Neuronal stem cell (in vitro differentiated cells): ENCODE measurements around the gene TAS2R41.

Source experiments
- DNase-seq: peaks from one replicate; pipeline ENCODE4 v3.0.0-alpha.2; 2013; ENCODE audit warnings: low spot score
- H2AFZ ChIP-seq: one replicate; pipeline ENCODE4 v1.6.1; 2013; ENCODE audit warnings: mild to moderate bottlenecking, low read length, inconsistent platforms
- H2AK5ac ChIP-seq: 2 replicates; pipeline ENCODE4 v1.6.1; 2013; ENCODE audit warnings: low read depth, mild to moderate bottlenecking, inconsistent platforms, low read length, moderate library complexity, mixed read lengths
- H2BK120ac ChIP-seq: 2 replicates; pipeline ENCODE4 v1.6.1; 2013; ENCODE audit warnings: low read depth, mild to moderate bottlenecking, inconsistent platforms, low read length, moderate library complexity, mixed read lengths
- H2BK12ac ChIP-seq: one replicate; pipeline ENCODE4 v1.6.1; 2013; ENCODE audit warnings: low read length, inconsistent platforms
- H2BK15ac ChIP-seq: 2 replicates; pipeline ENCODE4 v1.6.1; 2013; ENCODE audit warnings: mild to moderate bottlenecking, low read length, inconsistent platforms, mixed read lengths
- H2BK5ac ChIP-seq: one replicate; pipeline ENCODE4 v1.6.1; 2013; ENCODE audit warnings: inconsistent platforms, mild to moderate bottlenecking, low read length, moderate library complexity
- H3K14ac ChIP-seq: one replicate; pipeline ENCODE4 v1.6.1; 2013; ENCODE audit warnings: low read length, inconsistent platforms
- H3K18ac ChIP-seq: 2 replicates; pipeline ENCODE4 v1.6.1; 2013; ENCODE audit warnings: low read length, inconsistent platforms
- H3K23ac ChIP-seq: 2 replicates; pipeline ENCODE4 v1.6.1; 2013; ENCODE audit warnings: low read depth, mild to moderate bottlenecking, mixed read lengths, low read length, inconsistent platforms; ENCODE audit not compliant: poor library complexity
- H3K27ac ChIP-seq: replicated peaks from 3 replicates; pipeline ENCODE4 v1.5.1; 2013; ENCODE audit warnings: low read length, inconsistent platforms
- H3K27me3 ChIP-seq, 3 experiments: 2 replicates each; pipeline ENCODE4 v1.6.1; 2013; ENCODE audit warnings: low read length in 3 of 3, mild to moderate bottlenecking in 2 of 3, inconsistent platforms in 1 of 3, low read depth in 1 of 3, mixed read lengths in 1 of 3, moderate library complexity in 1 of 3; ENCODE audit not compliant: control insufficient read depth in 3 of 3, insufficient read depth in 3 of 3
- H3K36me3 ChIP-seq, 2 donors: replicated peaks in 1 of 2; 2 replicates each; pipeline ENCODE4 v1.6.1; 2013; ENCODE audit warnings: low read length in 2 of 2; ENCODE audit not compliant: control insufficient read depth in 2 of 2, insufficient read depth in 2 of 2
- H3K4ac ChIP-seq: 2 replicates; pipeline ENCODE4 v1.6.1; 2013; ENCODE audit warnings: inconsistent platforms, mild to moderate bottlenecking, low read length, moderate library complexity
- H3K4me1 ChIP-seq, 2 donors: 1 replicate in 1 of 2; 2 replicates in 1 of 2; pipeline ENCODE4 v1.6.1; 2013; ENCODE audit warnings: low read length in 2 of 2, low read depth in 1 of 2; ENCODE audit not compliant: control insufficient read depth in 2 of 2, insufficient read depth in 1 of 2
- H3K4me2 ChIP-seq: one replicate; pipeline ENCODE4 v1.6.1; 2013; ENCODE audit warnings: mild to moderate bottlenecking, low read length, inconsistent platforms; ENCODE audit not compliant: insufficient read depth, poor library complexity, severe bottlenecking
- H3K4me3 ChIP-seq, 2 donors: 2 replicates each; pipeline ENCODE4 v1.5.1; 2013; ENCODE audit warnings: low read length in 2 of 2, mild to moderate bottlenecking in 2 of 2, inconsistent platforms in 1 of 2, moderate library complexity in 1 of 2
- H3K79me1 ChIP-seq: one replicate; pipeline ENCODE4 v1.6.1; 2013; ENCODE audit warnings: low read depth, mild to moderate bottlenecking, inconsistent platforms, low read length, moderate library complexity
- H3K9ac ChIP-seq: one replicate; pipeline ENCODE4 v1.6.1; 2013; ENCODE audit warnings: mild to moderate bottlenecking, low read depth, low read length, inconsistent platforms; ENCODE audit not compliant: poor library complexity
- H3K9me3 ChIP-seq, 2 donors: replicated peaks in 1 of 2; 2 replicates each; pipeline versions ENCODE3 to v1.6.1; 2013; ENCODE audit warnings: low read length in 2 of 2, mild to moderate bottlenecking in 2 of 2, inconsistent platforms in 1 of 2, low read depth in 1 of 2, mixed read lengths in 1 of 2, moderate library complexity in 1 of 2; ENCODE audit not compliant: control insufficient read depth in 2 of 2, insufficient read depth in 1 of 2
- H4K8ac ChIP-seq: one replicate; pipeline ENCODE4 v1.6.1; 2013; ENCODE audit warnings: low read depth, mild to moderate bottlenecking, inconsistent platforms, low read length, moderate library complexity
- H4K91ac ChIP-seq: one replicate; pipeline ENCODE4 v1.6.1; 2013; ENCODE audit warnings: low read length, low read depth, mild to moderate bottlenecking, inconsistent platforms; ENCODE audit not compliant: poor library complexity
- WGBS, 2 donors: extraction: QIAGEN DNeasy Blood & Tissue Kit; methylation state at CpG; one replicate each; pipeline ENCODE4 v1.1.7; 2013; ENCODE audit warnings: missing lambda C conversion rate in 2 of 2, mixed read lengths in 1 of 2; ENCODE audit not compliant: insufficient read length in 2 of 2, insufficient replicate concordance in 1 of 2; ENCODE audit errors: extremely low coverage in 2 of 2; 5-methylcytosine and 5-hydroxymethylcytosine counted together

TAS2R41 gene

GRCh38 chr7:143439866-143440265 is 37.8 kb upstream of the TAS2R41 start:
- Histone ChIP-seq H2BK15ac (no peak overlapping the region), H3K27me3 (no peaks in the 10 kb centered on the region), H3K9ac (no peak overlapping the region), H2BK5ac (no peak overlapping the region), H2BK12ac (no peak overlapping the region), H2BK120ac (no peak overlapping the region), H3K27ac (no peak overlapping the region), H2AFZ (no peak overlapping the region), H3K4ac (no peak overlapping the region), H4K91ac (no peak overlapping the region), H3K18ac (no peak overlapping the region), H2AK5ac (no peak overlapping the region), H4K8ac (no peak overlapping the region), H3K79me1 (no peaks in the 10 kb centered on the region), H3K9me3 (no peaks in the 10 kb centered on the region), H3K4me1 (no peaks in the 10 kb centered on the region), H3K4me2 (no peak overlapping the region), H3K4me3 (no peak overlapping the region), H3K23ac (no peak overlapping the region), H3K36me3 (no peaks in the 10 kb centered on the region), H3K14ac (no peak overlapping the region)
- no peak for DNase-seq
- no CpG with 5 or more reads among the region's 2 CpGs for whole genome bisulfite sequencing, 2 donors

- Histone ChIP-seq H4K91ac (no peak within 1 kb of the TSS), H2BK120ac (no peak within 1 kb of the TSS), H2AFZ (no peak within 1 kb of the TSS), H3K14ac (no peak within 1 kb of the TSS), H3K23ac (no peak within 1 kb of the TSS), H3K27ac (no peak within 1 kb of the TSS), H3K79me1 (no peaks in the 10 kb centered on the region), H3K4me1 (peaks cover 0 to 11% of the 10 kb centered on the region in 2 donors), H3K4ac (no peak within 1 kb of the TSS), H2AK5ac (no peak within 1 kb of the TSS), H2BK12ac (no peak within 1 kb of the TSS), H3K9ac (no peak within 1 kb of the TSS), H3K27me3 (peaks cover 0 to 2% (median 0%) of the 10 kb centered on the region in 3 experiments), H2BK5ac (no peak within 1 kb of the TSS), H3K4me3 (no peak within 1 kb of the TSS), H3K9me3 (no peaks in the 10 kb centered on the region), H3K4me2 (no peak within 1 kb of the TSS), H3K36me3 (no peaks in the 10 kb centered on the region), H2BK15ac (no peak within 1 kb of the TSS), H3K18ac (no peak within 1 kb of the TSS), H4K8ac (no peak within 1 kb of the TSS)
- DNase-seq: no peak
- WGBS, 2 donors: no CpG with 5 or more reads among the region's 4 CpGs
Measured at GRCh38 chr7:143443153-143443552, 34.5 kb upstream of the TAS2R41 start, which contains the start of gene TAS2R60. TSS of gene TAS2R60 (plus strand) at chr7:143443453. CDS start at chr7:143443453, 0 bp downstream.

GRCh38 chr7:143444063-143444782 is 33.5 kb upstream of the TAS2R41 start:
- H3K27me3 ChIP-seq: peaks cover 0 to 2% (median 0%) of the 10 kb centered on the region in 3 experiments
- H3K9me3 ChIP-seq: no peaks in the 10 kb centered on the region
- H2AFZ ChIP-seq: no peak overlapping the region
- H3K27ac ChIP-seq: no peak overlapping the region
- no peak overlapping the region for H3K9ac ChIP-seq
- no peak overlapping the region for H2AK5ac ChIP-seq
- H3K4me1 ChIP-seq: peaks cover 0 to 11% of the 10 kb centered on the region in 2 donors
- H2BK15ac ChIP-seq: no peak overlapping the region
- H3K4me3 ChIP-seq: no peak overlapping the region
- no peak overlapping the region for H3K4me2 ChIP-seq
- H3K18ac ChIP-seq: no peak overlapping the region
- H3K36me3 ChIP-seq: no peaks in the 10 kb centered on the region
- no CpG with 5 or more reads among the region's 6 CpGs for whole genome bisulfite sequencing, 2 donors
- H2BK12ac ChIP-seq: no peak overlapping the region
- no peak overlapping the region for H2BK120ac ChIP-seq
- no peak for DNase-seq
- H4K8ac ChIP-seq: no peak overlapping the region
- H3K14ac ChIP-seq: no peak overlapping the region
- H4K91ac ChIP-seq: no peak overlapping the region
- H3K23ac ChIP-seq: no peak overlapping the region
- no peaks in the 10 kb centered on the region for H3K79me1 ChIP-seq
- no peak overlapping the region for H3K4ac ChIP-seq
- no peak overlapping the region for H2BK5ac ChIP-seq

GRCh38 chr7:143444785-143445184 is 32.9 kb upstream of the TAS2R41 start:
- no peak overlapping the region for H2BK5ac ChIP-seq
- DNase-seq: no peak
- no peaks in the 10 kb centered on the region for H3K79me1 ChIP-seq
- H4K8ac ChIP-seq: no peak overlapping the region
- H2BK15ac ChIP-seq: no peak overlapping the region
- no peak overlapping the region for H3K27ac ChIP-seq
- peaks cover 0 to 2% (median 0%) of the 10 kb centered on the region in 3 experiments for H3K27me3 ChIP-seq
- no peak overlapping the region for H3K4me3 ChIP-seq
- WGBS, 2 donors: no CpG with 5 or more reads among the region's 1 CpG
- H3K14ac ChIP-seq: no peak overlapping the region
- H3K18ac ChIP-seq: no peak overlapping the region
- H2AK5ac ChIP-seq: no peak overlapping the region
- H4K91ac ChIP-seq: no peak overlapping the region
- H2AFZ ChIP-seq: no peak overlapping the region
- H3K9me3 ChIP-seq: no peaks in the 10 kb centered on the region
- no peak overlapping the region for H3K23ac ChIP-seq
- H3K4me2 ChIP-seq: no peak overlapping the region
- no peak overlapping the region for H2BK12ac ChIP-seq
- no peak overlapping the region for H2BK120ac ChIP-seq
- no peaks in the 10 kb centered on the region for H3K36me3 ChIP-seq
- no peak overlapping the region for H3K4ac ChIP-seq
- H3K9ac ChIP-seq: no peak overlapping the region
- H3K4me1 ChIP-seq: peaks cover 0 to 11% of the 10 kb centered on the region in 2 donors
